IPS-15b (cell line): ENCODE results near the gene SLC25A42.

Experiments
- H3K27me3 ChIP-seq: one replicate; pipeline ENCODE4 v1.6.1; 2013; ENCODE audit warnings: low read length; ENCODE audit not compliant: control insufficient read depth, insufficient read depth
- H3K36me3 ChIP-seq: one replicate; pipeline ENCODE4 v1.6.1; 2013; ENCODE audit warnings: low read length; ENCODE audit not compliant: control insufficient read depth, insufficient read depth
- H3K4me1 ChIP-seq: one replicate; pipeline ENCODE4 v1.6.1; 2013; ENCODE audit warnings: mild to moderate bottlenecking, low read length; ENCODE audit not compliant: control insufficient read depth, insufficient read depth
- H3K4me3 ChIP-seq: one replicate; pipeline ENCODE4 v1.5.1; 2013; ENCODE audit warnings: low read depth, low read length
- H3K9ac ChIP-seq: one replicate; pipeline ENCODE4 v1.6.1; 2013; ENCODE audit warnings: low read depth, mild to moderate bottlenecking, low read length
- H3K9me3 ChIP-seq: one replicate; pipeline ENCODE4 v1.6.1; 2013; ENCODE audit warnings: mild to moderate bottlenecking, low read length; ENCODE audit not compliant: control insufficient read depth, insufficient read depth

The SLC25A42 gene

GRCh38 chr19:19033426-19034203 is 30.2 kb upstream of the SLC25A42 start, which contains the start of the genes ARMC6 and SUGP2:
ARMC6 (plus strand) TSS chr19:19033603; CDS start chr19:19034210, 607 bp downstream.
SUGP2 (minus strand) TSS chr19:19033517; CDS start chr19:19031071, 2,446 bp downstream.
- H3K9me3 ChIP-seq = peaks cover 3% of the 10 kb centered on the region
- H3K9ac ChIP-seq = peak within 1 kb of the TSS; percentile 79
- peaks cover 19% of the 10 kb centered on the region for H3K36me3 ChIP-seq

DNA sequence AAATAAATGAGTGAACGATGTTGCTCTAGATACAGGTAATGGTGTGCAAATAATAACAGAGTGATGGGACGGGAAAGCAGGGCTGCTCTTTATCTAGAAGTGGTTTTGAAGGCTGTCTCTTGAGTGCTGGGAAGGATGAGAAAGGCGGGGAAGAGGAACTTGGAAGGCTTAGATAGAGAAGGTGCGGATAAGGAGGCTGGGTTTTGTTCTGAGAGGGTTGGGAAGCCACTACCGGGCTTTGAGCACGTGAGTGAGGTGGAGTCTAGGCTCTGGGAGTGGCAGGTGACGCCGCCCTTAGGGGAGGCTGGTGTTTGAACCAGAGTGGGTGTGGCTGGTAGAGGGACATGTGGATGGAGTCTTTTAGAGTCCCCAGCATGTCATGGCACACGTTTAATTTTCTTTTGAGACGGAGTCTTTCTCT is 29.6 kb upstream of the SLC25A42 start:
- Histone ChIP-seq H3K9ac (peak overlapping the region; percentile 66), H3K36me3 (peaks cover 19% of the 10 kb centered on the region), H3K9me3 (peaks cover 3% of the 10 kb centered on the region), H3K4me3 (peak overlapping the region; percentile 76), H3K27me3 (no peaks in the 10 kb centered on the region), H3K4me1 (no peaks in the 10 kb centered on the region)

More at GRCh38 chr19:19033426-19034203, 30.2 kb upstream of the SLC25A42 start, which contains the start of the genes ARMC6 and SUGP2:
- peak within 1 kb of the TSS; percentile 76 for H3K4me3 ChIP-seq
- H3K4me1 ChIP-seq = no peaks in the 10 kb centered on the region
- H3K27me3 ChIP-seq = no peaks in the 10 kb centered on the region

DNA sequence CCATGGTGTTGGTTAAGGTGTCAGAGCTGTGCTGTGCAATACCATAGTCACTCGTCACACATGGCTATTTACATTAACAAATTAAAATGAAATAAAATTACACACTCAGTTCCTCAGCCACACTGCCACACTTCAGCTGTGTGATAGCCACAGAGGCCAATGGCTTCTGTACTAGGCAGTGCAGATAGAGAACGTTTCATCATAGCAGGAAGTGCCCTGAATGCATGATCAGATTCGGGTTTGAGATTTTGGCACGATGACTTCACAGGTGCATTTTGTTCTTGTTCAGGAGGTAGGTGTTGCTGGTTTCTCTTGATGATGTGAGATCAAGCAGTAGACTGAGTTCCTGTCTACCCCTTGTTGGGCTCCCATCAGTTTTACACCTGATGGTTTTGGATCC is 23.9 kb upstream of the SLC25A42 start:
- no peak overlapping the region for H3K4me3 ChIP-seq
- peaks cover 3% of the 10 kb centered on the region for H3K9me3 ChIP-seq
- H3K9ac ChIP-seq = no peak overlapping the region
- H3K4me1 ChIP-seq = no peaks in the 10 kb centered on the region
- H3K36me3 ChIP-seq = peaks cover 26% of the 10 kb centered on the region
- no peaks in the 10 kb centered on the region for H3K27me3 ChIP-seq

- H3K36me3 ChIP-seq = peaks cover 26% of the 10 kb centered on the region
- no peaks in the 10 kb centered on the region for H3K27me3 ChIP-seq
- H3K4me1 ChIP-seq = no peaks in the 10 kb centered on the region
- H3K9me3 ChIP-seq = peaks cover 3% of the 10 kb centered on the region
- no peak overlapping the region for H3K9ac ChIP-seq
- no peak overlapping the region for H3K4me3 ChIP-seq
These were observed 23.4 kb upstream of the SLC25A42 start for GRCh38 chr19:19040417-19040816.

- no peaks in the 10 kb centered on the region for H3K4me1 ChIP-seq
- H3K9ac ChIP-seq = no peak overlapping the region
- H3K9me3 ChIP-seq = peaks cover under 1% of the 10 kb centered on the region
- no peak overlapping the region for H3K4me3 ChIP-seq
- H3K36me3 ChIP-seq = peaks cover 32% of the 10 kb centered on the region
- no peaks in the 10 kb centered on the region for H3K27me3 ChIP-seq
These were observed 21.0 kb upstream of the SLC25A42 start for GRCh38 chr19:19042732-19043280.

DNA sequence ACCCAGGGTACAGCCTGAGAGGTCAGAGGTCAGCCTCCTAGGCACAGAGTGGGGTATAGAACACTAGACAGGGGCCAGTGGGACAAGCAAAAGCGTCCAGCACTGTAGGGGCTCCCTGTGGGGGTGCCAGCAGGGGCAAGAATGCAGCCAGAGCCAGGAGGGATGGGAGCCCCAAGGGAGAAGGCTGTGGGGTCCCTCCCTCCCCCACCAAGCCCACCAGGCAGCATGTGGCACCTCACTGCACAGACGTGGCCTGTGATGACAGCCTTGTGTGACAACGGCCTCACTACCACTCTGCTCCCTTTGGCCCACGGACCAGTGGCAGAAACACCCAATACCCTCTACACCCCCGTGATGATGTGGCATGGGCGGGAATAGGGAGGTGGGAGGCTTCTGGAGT is 20.3 kb upstream of the SLC25A42 start:
- no peaks in the 10 kb centered on the region for H3K4me1 ChIP-seq
- H3K4me3 ChIP-seq = no peak overlapping the region
- no peaks in the 10 kb centered on the region for H3K9me3 ChIP-seq
- H3K27me3 ChIP-seq = no peaks in the 10 kb centered on the region
- peaks cover 32% of the 10 kb centered on the region for H3K36me3 ChIP-seq
- H3K9ac ChIP-seq = no peak overlapping the region

DNA sequence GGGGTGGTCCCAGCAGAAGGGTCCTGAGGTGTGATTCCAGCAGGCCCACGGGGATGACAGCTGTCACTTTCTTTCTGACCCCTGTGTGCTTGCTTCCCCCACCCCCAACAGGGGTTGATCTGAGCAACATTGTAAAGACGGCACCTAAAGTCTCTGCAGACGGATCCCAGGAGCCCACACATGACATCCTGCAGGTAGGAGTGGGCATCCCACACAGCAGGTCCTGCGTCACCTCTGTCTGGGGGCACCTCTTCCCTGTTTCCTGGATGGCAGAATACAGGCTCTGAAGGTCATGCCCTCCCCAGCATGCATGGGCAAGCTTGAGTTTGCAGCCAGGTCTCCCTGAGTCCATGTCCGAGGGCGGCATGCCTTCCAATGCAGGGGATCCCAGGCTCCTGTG is 19.9 kb upstream of the SLC25A42 start:
- Histone ChIP-seq H3K27me3 (no peaks in the 10 kb centered on the region), H3K4me1 (no peaks in the 10 kb centered on the region), H3K9me3 (no peaks in the 10 kb centered on the region), H3K4me3 (no peak overlapping the region), H3K9ac (no peak overlapping the region), H3K36me3 (peaks cover 32% of the 10 kb centered on the region)

DNA sequence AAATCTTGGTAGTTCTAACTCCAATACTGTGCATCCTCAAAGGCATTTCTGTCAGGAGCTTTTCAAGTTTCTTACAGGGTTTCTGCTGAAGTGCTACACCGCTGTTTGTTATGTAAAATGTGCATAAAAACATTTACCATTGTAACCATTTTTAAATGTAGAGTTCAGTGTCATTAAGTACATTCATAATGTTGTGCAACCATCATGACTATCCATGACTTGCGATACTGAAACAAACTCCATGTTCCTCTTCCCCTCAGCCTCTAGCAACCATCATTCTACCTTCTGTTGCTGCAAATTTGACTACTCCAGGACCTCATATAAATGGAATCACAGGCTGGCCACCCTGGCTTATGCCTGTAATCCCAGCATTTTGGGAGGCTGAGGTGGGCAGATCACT is 14.4 kb upstream of the SLC25A42 start:
- H3K9me3 ChIP-seq = no peaks in the 10 kb centered on the region
- H3K27me3 ChIP-seq = no peaks in the 10 kb centered on the region
- no peaks in the 10 kb centered on the region for H3K4me1 ChIP-seq
- H3K9ac ChIP-seq = no peak overlapping the region
- no peak overlapping the region for H3K4me3 ChIP-seq
- peaks cover 35% of the 10 kb centered on the region for H3K36me3 ChIP-seq

DNA sequence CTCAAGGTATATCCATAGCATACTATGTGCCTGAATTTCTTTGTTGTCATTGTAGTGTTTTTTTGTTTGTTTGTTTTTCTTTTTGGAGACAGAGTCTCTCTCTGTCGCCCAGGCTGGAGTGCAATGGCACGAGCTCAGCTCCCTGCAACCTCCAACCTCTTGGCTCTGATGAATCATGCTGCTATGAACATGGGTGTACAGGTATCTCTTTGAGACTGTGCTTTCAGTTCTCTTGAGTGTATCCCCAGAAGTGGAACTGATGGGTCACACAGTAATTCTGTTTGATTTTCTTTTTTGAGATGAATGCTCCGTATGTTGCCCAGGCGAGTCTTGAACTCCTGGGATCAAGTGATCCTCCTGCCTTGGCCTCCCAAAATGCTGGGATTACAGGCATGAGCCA is 13.7 kb upstream of the SLC25A42 start:
- Histone ChIP-seq H3K4me3 (no peak overlapping the region), H3K27me3 (no peaks in the 10 kb centered on the region), H3K36me3 (peaks cover 40% of the 10 kb centered on the region), H3K9me3 (no peaks in the 10 kb centered on the region), H3K9ac (no peak overlapping the region), H3K4me1 (no peaks in the 10 kb centered on the region)

- Histone ChIP-seq H3K27me3 (no peaks in the 10 kb centered on the region), H3K36me3 (peaks cover 45% of the 10 kb centered on the region), H3K9me3 (no peaks in the 10 kb centered on the region), H3K4me1 (no peaks in the 10 kb centered on the region), H3K4me3 (no peak overlapping the region), H3K9ac (no peak overlapping the region)
These were observed 13.1 kb upstream of the SLC25A42 start for GRCh38 chr19:19050731-19051130.

- H3K27me3 ChIP-seq = no peaks in the 10 kb centered on the region
- H3K9ac ChIP-seq = no peak overlapping the region
- H3K9me3 ChIP-seq = no peaks in the 10 kb centered on the region
- H3K4me3 ChIP-seq = no peak overlapping the region
- no peaks in the 10 kb centered on the region for H3K4me1 ChIP-seq
- peaks cover 49% of the 10 kb centered on the region for H3K36me3 ChIP-seq
These were observed 12.1 kb upstream of the SLC25A42 start for GRCh38 chr19:19051478-19052213.
